GM10266 (cell line): ENCODE results near the gene NGFR.

ENCODE experiments used
- DNase-seq: peaks from one replicate; pipeline ENCODE4 v3.0.0; 2012; ENCODE audit errors: extremely low spot score
- TF ChIP-seq, protein P1 (sequence below): IDR thresholded peaks from 2 replicates; pipeline ENCODE4 v1.5.1; 2012; ENCODE audit warnings: mild to moderate bottlenecking, low read depth; ENCODE audit not compliant: control insufficient read depth, insufficient read depth; ENCODE audit errors: missing control alignments

NGFR gene

DNA sequence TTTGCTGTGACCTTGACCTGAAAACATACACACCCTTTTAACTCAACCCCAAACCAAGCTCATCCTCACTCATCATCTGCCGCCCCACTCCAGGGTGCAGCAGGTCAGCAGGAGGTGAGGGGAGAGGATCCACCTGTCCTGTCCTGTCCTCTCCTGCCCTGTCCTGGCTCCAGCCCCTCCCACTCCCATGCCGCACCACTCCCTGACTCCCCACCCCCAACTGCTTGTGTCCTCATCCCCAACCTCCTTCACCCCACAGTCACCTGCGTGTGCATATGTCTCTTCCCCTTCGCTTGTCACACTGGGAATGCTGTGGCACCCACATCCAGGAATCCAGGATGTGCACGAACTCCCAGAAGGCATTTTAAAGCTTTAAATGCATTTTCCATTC is 15.6 kb downstream of the NGFR start:
- TF ChIP-seq, protein P1, sequence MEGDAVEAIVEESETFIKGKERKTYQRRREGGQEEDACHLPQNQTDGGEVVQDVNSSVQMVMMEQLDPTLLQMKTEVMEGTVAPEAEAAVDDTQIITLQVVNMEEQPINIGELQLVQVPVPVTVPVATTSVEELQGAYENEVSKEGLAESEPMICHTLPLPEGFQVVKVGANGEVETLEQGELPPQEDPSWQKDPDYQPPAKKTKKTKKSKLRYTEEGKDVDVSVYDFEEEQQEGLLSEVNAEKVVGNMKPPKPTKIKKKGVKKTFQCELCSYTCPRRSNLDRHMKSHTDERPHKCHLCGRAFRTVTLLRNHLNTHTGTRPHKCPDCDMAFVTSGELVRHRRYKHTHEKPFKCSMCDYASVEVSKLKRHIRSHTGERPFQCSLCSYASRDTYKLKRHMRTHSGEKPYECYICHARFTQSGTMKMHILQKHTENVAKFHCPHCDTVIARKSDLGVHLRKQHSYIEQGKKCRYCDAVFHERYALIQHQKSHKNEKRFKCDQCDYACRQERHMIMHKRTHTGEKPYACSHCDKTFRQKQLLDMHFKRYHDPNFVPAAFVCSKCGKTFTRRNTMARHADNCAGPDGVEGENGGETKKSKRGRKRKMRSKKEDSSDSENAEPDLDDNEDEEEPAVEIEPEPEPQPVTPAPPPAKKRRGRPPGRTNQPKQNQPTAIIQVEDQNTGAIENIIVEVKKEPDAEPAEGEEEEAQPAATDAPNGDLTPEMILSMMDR: no peak
- DNase-seq: peak; percentile 24

DNA sequence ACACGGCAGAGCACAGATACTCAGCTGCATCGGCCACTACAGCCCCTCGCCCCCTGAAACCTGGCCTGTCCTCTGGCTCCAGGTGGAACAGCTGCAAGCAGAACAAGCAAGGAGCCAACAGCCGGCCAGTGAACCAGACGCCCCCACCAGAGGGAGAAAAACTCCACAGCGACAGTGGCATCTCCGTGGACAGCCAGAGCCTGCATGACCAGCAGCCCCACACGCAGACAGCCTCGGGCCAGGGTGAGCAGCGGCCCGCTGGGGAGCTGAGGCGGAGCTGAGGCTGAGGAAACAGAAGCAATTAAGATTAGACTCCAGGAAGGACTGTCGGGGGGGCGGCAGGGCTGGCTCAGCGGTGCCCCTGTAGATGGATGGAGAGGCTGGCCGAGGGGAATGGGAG is 16.7 kb downstream of the NGFR start:
- DNase-seq: no peak
- TF ChIP-seq, protein P1: no peak

- TF ChIP-seq, protein P1: no peak
- DNase-seq: peak; percentile 25
Observed at GRCh38 chr17:49512296-49513043, 17.4 kb downstream of the NGFR start.

DNA sequence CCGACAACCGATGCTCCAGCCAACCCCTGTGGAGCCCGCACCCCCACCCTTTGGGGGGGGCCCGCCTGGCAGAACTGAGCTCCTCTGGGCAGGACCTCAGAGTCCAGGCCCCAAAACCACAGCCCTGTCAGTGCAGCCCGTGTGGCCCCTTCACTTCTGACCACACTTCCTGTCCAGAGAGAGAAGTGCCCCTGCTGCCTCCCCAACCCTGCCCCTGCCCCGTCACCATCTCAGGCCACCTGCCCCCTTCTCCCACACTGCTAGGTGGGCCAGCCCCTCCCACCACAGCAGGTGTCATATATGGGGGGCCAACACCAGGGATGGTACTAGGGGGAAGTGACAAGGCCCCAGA is 17.9 kb downstream of the NGFR start:
- TF ChIP-seq, protein P1: no peak
- DNase-seq: no peak

GRCh38 chr17:49513641-49514040 is 18.5 kb downstream of the NGFR start:
- TF ChIP-seq, protein P1: no peak
- peak; percentile 26 for DNase-seq

- DNase-seq: peak; percentile 54
- TF ChIP-seq, protein P1: peak; percentile 20
Observed at GRCh38 chr17:49514071-49514721, 19.1 kb downstream of the NGFR start.

- peak; percentile 89 for DNase-seq
- TF ChIP-seq, protein P1: no peak
Observed at GRCh38 chr17:49515196-49515770, 20.2 kb downstream of the NGFR start.
